Activated naive CD4-positive, alpha-beta T cell treated with anti-CD3 and anti-CD28 coated beads, Interleukin-2, amount 50 U/mL, for 24 hours (primary cell): ENCODE data around the gene KLHL6.

Experiments
- H3K27ac Mint-ChIP-seq: one replicate; pipeline ENCODE4 v1.8.0; 2021; ENCODE audit warnings: mild to moderate bottlenecking, mixed read lengths
- H3K27me3 Mint-ChIP-seq: one replicate; pipeline ENCODE4 v1.8.0; 2021; ENCODE audit warnings: mixed read lengths
- H3K36me3 Mint-ChIP-seq: one replicate; pipeline ENCODE4 v1.8.0; 2021; ENCODE audit warnings: mixed read lengths
- H3K4me1 Mint-ChIP-seq: one replicate; pipeline ENCODE4 v1.8.0; 2021; ENCODE audit warnings: mixed read lengths
- H3K4me3 Mint-ChIP-seq: one replicate; pipeline ENCODE4 v1.8.0; 2021; ENCODE audit warnings: mild to moderate bottlenecking, mixed read lengths
- H3K9me3 Mint-ChIP-seq: one replicate; pipeline ENCODE4 v1.8.0; 2021; ENCODE audit warnings: mixed read lengths

KLHL6 gene

GRCh38 chr3:183491923-183492848 lies 63.3 kb downstream of the KLHL6 start:
- Mint-ChIP-seq H3K27ac (no peak overlapping the region), H3K9me3 (no peaks in the 10 kb centered on the region), H3K36me3 (peaks cover 23% of the 10 kb centered on the region)

GRCh38 chr3:183491109-183491922 lies 64.2 kb downstream of the KLHL6 start:
- Mint-ChIP-seq H3K27ac (no peak overlapping the region), H3K9me3 (no peaks in the 10 kb centered on the region), H3K27me3 (no peaks in the 10 kb centered on the region), H3K36me3 (peaks cover 20% of the 10 kb centered on the region), H3K4me1 (peaks cover 11% of the 10 kb centered on the region), H3K4me3 (no peak overlapping the region)

More at GRCh38 chr3:183491923-183492848, 63.3 kb downstream of the KLHL6 start:
- H3K4me1 Mint-ChIP-seq = peaks cover 11% of the 10 kb centered on the region
- H3K4me3 Mint-ChIP-seq = no peak overlapping the region
- H3K27me3 Mint-ChIP-seq = no peaks in the 10 kb centered on the region

- H3K27ac Mint-ChIP-seq = peak overlapping the region; percentile 76
- H3K4me1 Mint-ChIP-seq = peaks cover 11% of the 10 kb centered on the region
- H3K4me3 Mint-ChIP-seq = no peak overlapping the region
- H3K27me3 Mint-ChIP-seq = no peaks in the 10 kb centered on the region
- peaks cover 20% of the 10 kb centered on the region for H3K36me3 Mint-ChIP-seq
- no peaks in the 10 kb centered on the region for H3K9me3 Mint-ChIP-seq
Measured at GRCh38 chr3:183490653-183491052, 64.9 kb downstream of the KLHL6 start.

GRCh38 chr3:183490211-183490601 lies 65.3 kb downstream of the KLHL6 start:
- H3K4me3 Mint-ChIP-seq = no peak overlapping the region
- no peak overlapping the region for H3K27ac Mint-ChIP-seq
- peaks cover 20% of the 10 kb centered on the region for H3K36me3 Mint-ChIP-seq

GRCh38 chr3:183489455-183490210 lies 65.9 kb downstream of the KLHL6 start:
- Mint-ChIP-seq H3K4me1 (peaks cover 11% of the 10 kb centered on the region), H3K9me3 (no peaks in the 10 kb centered on the region), H3K4me3 (no peak overlapping the region), H3K36me3 (peaks cover 20% of the 10 kb centered on the region), H3K27me3 (no peaks in the 10 kb centered on the region), H3K27ac (peak overlapping the region; percentile 79)

More at GRCh38 chr3:183490211-183490601, 65.3 kb downstream of the KLHL6 start:
- H3K27me3 Mint-ChIP-seq = no peaks in the 10 kb centered on the region
- no peaks in the 10 kb centered on the region for H3K9me3 Mint-ChIP-seq
- peaks cover 11% of the 10 kb centered on the region for H3K4me1 Mint-ChIP-seq

GRCh38 chr3:183488343-183488742 lies 67.2 kb downstream of the KLHL6 start:
- Mint-ChIP-seq H3K27ac (peak overlapping the region; percentile 9), H3K27me3 (no peaks in the 10 kb centered on the region), H3K4me1 (peaks cover 11% of the 10 kb centered on the region), H3K4me3 (no peak overlapping the region), H3K36me3 (peaks cover 18% of the 10 kb centered on the region), H3K9me3 (no peaks in the 10 kb centered on the region)

GRCh38 chr3:183487896-183488295 lies 67.6 kb downstream of the KLHL6 start:
- Mint-ChIP-seq H3K27ac (no peak overlapping the region), H3K4me1 (peaks cover 11% of the 10 kb centered on the region), H3K4me3 (no peak overlapping the region), H3K27me3 (no peaks in the 10 kb centered on the region), H3K36me3 (peaks cover 14% of the 10 kb centered on the region), H3K9me3 (no peaks in the 10 kb centered on the region)

GRCh38 chr3:183487016-183487415 lies 68.5 kb downstream of the KLHL6 start:
- Mint-ChIP-seq H3K9me3 (no peaks in the 10 kb centered on the region), H3K4me1 (peaks cover 11% of the 10 kb centered on the region), H3K36me3 (peaks cover 6% of the 10 kb centered on the region), H3K4me3 (no peak overlapping the region), H3K27me3 (no peaks in the 10 kb centered on the region), H3K27ac (peak overlapping the region; percentile 55)

GRCh38 chr3:183486472-183486871 lies 69.0 kb downstream of the KLHL6 start:
- no peak overlapping the region for H3K4me3 Mint-ChIP-seq
- no peak overlapping the region for H3K27ac Mint-ChIP-seq
- no peaks in the 10 kb centered on the region for H3K9me3 Mint-ChIP-seq
- peaks cover 11% of the 10 kb centered on the region for H3K4me1 Mint-ChIP-seq
- H3K27me3 Mint-ChIP-seq = no peaks in the 10 kb centered on the region
- peaks cover 3% of the 10 kb centered on the region for H3K36me3 Mint-ChIP-seq

- H3K4me1 Mint-ChIP-seq = peaks cover 2% of the 10 kb centered on the region
- H3K27ac Mint-ChIP-seq = peak overlapping the region; percentile 59
- no peaks in the 10 kb centered on the region for H3K27me3 Mint-ChIP-seq
- peaks cover 1% of the 10 kb centered on the region for H3K36me3 Mint-ChIP-seq
- no peak overlapping the region for H3K4me3 Mint-ChIP-seq
- no peaks in the 10 kb centered on the region for H3K9me3 Mint-ChIP-seq
Measured at GRCh38 chr3:183485585-183485984, 69.9 kb downstream of the KLHL6 start.

GRCh38 chr3:183485093-183485492 lies 70.4 kb downstream of the KLHL6 start:
- H3K9me3 Mint-ChIP-seq = no peaks in the 10 kb centered on the region
- H3K36me3 Mint-ChIP-seq = peaks cover 1% of the 10 kb centered on the region
- H3K27ac Mint-ChIP-seq = peak overlapping the region; percentile 59
- H3K27me3 Mint-ChIP-seq = no peaks in the 10 kb centered on the region
- no peaks in the 10 kb centered on the region for H3K4me1 Mint-ChIP-seq
- no peak overlapping the region for H3K4me3 Mint-ChIP-seq

GRCh38 chr3:183484431-183485075 lies 71.0 kb downstream of the KLHL6 start:
- Mint-ChIP-seq H3K4me3 (no peak overlapping the region), H3K36me3 (no peaks in the 10 kb centered on the region), H3K9me3 (no peaks in the 10 kb centered on the region), H3K4me1 (no peaks in the 10 kb centered on the region), H3K27ac (peak overlapping the region; percentile 43), H3K27me3 (no peaks in the 10 kb centered on the region)

- no peaks in the 10 kb centered on the region for H3K9me3 Mint-ChIP-seq
- H3K4me3 Mint-ChIP-seq = no peak overlapping the region
- no peaks in the 10 kb centered on the region for H3K36me3 Mint-ChIP-seq
- no peaks in the 10 kb centered on the region for H3K4me1 Mint-ChIP-seq
- no peak overlapping the region for H3K27ac Mint-ChIP-seq
- no peaks in the 10 kb centered on the region for H3K27me3 Mint-ChIP-seq
Measured at GRCh38 chr3:183481582-183481981, 73.9 kb downstream of the KLHL6 start.

GRCh38 chr3:183478501-183478900 lies 77.0 kb downstream of the KLHL6 start:
- Mint-ChIP-seq H3K27ac (no peak overlapping the region), H3K9me3 (no peaks in the 10 kb centered on the region), H3K36me3 (no peaks in the 10 kb centered on the region), H3K27me3 (no peaks in the 10 kb centered on the region), H3K4me1 (no peaks in the 10 kb centered on the region), H3K4me3 (no peak overlapping the region)
